GM12891 (cell line): Measurements from ENCODE around the gene RIMOC1.

ENCODE experiments used
- POLR2AphosphoS5 ChIP-seq: IDR thresholded peaks from 2 replicates; pipeline ENCODE4 v1.6.1; 2011; ENCODE audit warnings: low read depth, low read length, control low read depth
- TAF1 ChIP-seq: IDR thresholded peaks from 2 replicates; pipeline ENCODE4 v1.6.1; 2011; ENCODE audit warnings: low read depth, low read length, control low read depth

DNA sequence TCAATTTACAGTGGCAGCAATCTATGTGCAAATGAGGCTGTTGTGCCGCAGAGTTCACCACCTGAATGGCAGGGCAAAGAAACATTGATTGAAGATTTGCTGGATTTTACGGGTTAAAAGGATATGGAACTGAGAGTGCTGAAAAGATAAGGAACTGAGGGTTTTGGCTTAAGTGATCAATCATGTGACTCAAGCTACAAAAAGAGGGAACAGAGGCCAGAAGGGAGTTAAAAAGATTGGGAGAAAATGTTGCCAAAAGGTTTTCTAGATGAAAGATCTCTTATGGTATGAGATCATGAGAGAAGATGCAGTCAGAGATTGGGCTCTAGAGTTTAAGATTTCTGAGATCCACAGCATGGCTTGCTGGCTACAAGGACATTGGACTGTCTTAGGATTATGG is 7.9 kb upstream of the RIMOC1 start:
- TF ChIP-seq POLR2AphosphoS5, result no peak
- no peak for TF ChIP-seq TAF1
